Transverse colon (tissue), 3 donors: ENCODE data around the gene C2CD2L.

ENCODE experiments used
- CTCF ChIP-seq, 5 experiments: fragments of 200-600 bp in 3 of 5; fragments of 450-650 bp in 2 of 5; sonication (generic) in 3 of 5; IDR thresholded peaks; 1 replicate in 2 of 5; 2 replicates in 3 of 5; pipeline ENCODE4 v1.5.1; 2016 to 2017; ENCODE audit warnings: antibody characterized with exemption in 5 of 5, inconsistent platforms in 3 of 5, mild to moderate bottlenecking in 2 of 5, moderate library complexity in 1 of 5
- POLR2A ChIP-seq: fragments of 450-650 bp; IDR thresholded peaks from one replicate; pipeline ENCODE4 v1.6.1; 2016; ENCODE audit warnings: antibody characterized with exemption, mild to moderate bottlenecking, moderate library complexity

- no peak for TF ChIP-seq POLR2A
- TF ChIP-seq CTCF (IDR thresholded peaks at IDR 0.05), result no peak
Measured at GRCh38 chr11:119154178-119154577, 47.0 kb downstream of the C2CD2L start.
